Spleen (tissue), 7 donors: ENCODE data around the gene CBLN3.

Source experiments
- CTCF ChIP-seq, 11 experiments: fragments of 200-600 bp in 7 of 11; fragments of 450-650 bp in 4 of 11; sonication (generic) in 4 of 11; IDR thresholded peaks in 8 of 11; conservative IDR thresholded peaks in 3 of 11; 1 replicate in 7 of 11; 2 replicates in 4 of 11; pipeline versions ENCODE4 v1.4.0 to v1.8.0; 2016 to 2021; ENCODE audit warnings: antibody characterized with exemption in 11 of 11, inconsistent platforms in 4 of 11, mild to moderate bottlenecking in 1 of 11
- POLR2AphosphoS5 ChIP-seq, 3 donors: sonication (generic); formaldehyde crosslinking; IDR thresholded peaks; one replicate each; pipeline ENCODE4 v1.5.1; 2017; ENCODE audit warnings: antibody characterized with exemption in 3 of 3
- donor health status: DM: no; HTN: no; CAD: no; lungs with moderate emphysema.
- donor health status: DM: no; HTN: no; CAD: no.
- donor health status: DM: no; HTN: no; CAD: no.

- no peak for TF ChIP-seq CTCF (IDR thresholded peaks at IDR 0.05 in 8 of 11, conservative IDR thresholded peaks at IDR 0.05 in 3 of 11)
- no peak for TF ChIP-seq POLR2AphosphoS5 (IDR thresholded peaks at IDR 0.05)
Measured at GRCh38 chr14:24401810-24402702, 27.4 kb downstream of the CBLN3 start.
